Limb (tissue), 2 donors: ENCODE results near the gene UCN2.
"Not testable (repeated sequence)": the region's sequence is repeated elsewhere in the genome, so short reads cannot be mapped to it uniquely, and the experiment has no call there.

Source experiments
- DNase-seq, 2 donors: peaks; one replicate each; pipeline ENCODE4 v3.0.0-alpha.2; 2016; ENCODE audit errors: extremely low spot score in 2 of 2

Gene UCN2

GRCh38 chr3:48536116-48536515 lies 27.5 kb downstream of the UCN2 start:
- no peak for DNase-seq

GRCh38 chr3:48535578-48535977 lies 28.0 kb downstream of the UCN2 start:
- no peak for DNase-seq

GRCh38 chr3:48532977-48533337 lies 30.6 kb downstream of the UCN2 start:
- no peak for DNase-seq

- DNase-seq = no peak
These were observed 31.2 kb downstream of the UCN2 start for GRCh38 chr3:48532271-48532976.

- not testable (repeated sequence) for DNase-seq
These were observed 32.9 kb downstream of the UCN2 start for GRCh38 chr3:48530701-48531100.

- no peak for DNase-seq
These were observed 34.8 kb downstream of the UCN2 start for GRCh38 chr3:48528754-48529153.

- no peak for DNase-seq
These were observed 35.5 kb downstream of the UCN2 start for GRCh38 chr3:48528048-48528447.

GRCh38 chr3:48524970-48525369 lies 38.6 kb downstream of the UCN2 start:
- DNase-seq = no peak

- no peak for DNase-seq
These were observed 41.9 kb downstream of the UCN2 start for GRCh38 chr3:48521635-48522034.

- DNase-seq = no peak
These were observed 44.3 kb downstream of the UCN2 start for GRCh38 chr3:48519277-48519643.

- no peak for DNase-seq
These were observed 44.8 kb downstream of the UCN2 start for GRCh38 chr3:48518638-48519276.

GRCh38 chr3:48518069-48518468 lies 45.5 kb downstream of the UCN2 start:
- no peak for DNase-seq

GRCh38 chr3:48516571-48516970 lies 47.0 kb downstream of the UCN2 start:
- DNase-seq = no peak

- no peak for DNase-seq
These were observed 49.0 kb downstream of the UCN2 start for GRCh38 chr3:48514431-48515227.
